Left renal cortex interstitium (tissue), 4 donors: ENCODE measurements around the gene MAS1L. TPM values are rescaled to one million over a fixed set of nuclear protein-coding genes. Genes with fewer than 3 reads are reported as not detected.

Source experiments
- DNase-seq, 4 donors: peaks; one replicate each; pipeline ENCODE4 v3.0.0-alpha.2; 2013; ENCODE audit warnings: low read depth in 4 of 4, low spot score in 2 of 4, missing footprints in 1 of 4
- polyA plus RNA-seq, 4 donors: library from polyadenylated mRNA; unstranded; fragments of 120-200 nt; gene quantifications; one replicate each; pipeline ENCODE4 v1.2.1, GENCODE V29; 2013; ENCODE audit not compliant: insufficient read length in 4 of 4

The MAS1L gene
- polyA plus RNA-seq, 4 donors, result not detected

- no peak for DNase-seq
These were observed 28.4 kb upstream of the MAS1L start for GRCh38 chr6:29516108-29516507.

- no peak for DNase-seq
These were observed 23.1 kb upstream of the MAS1L start for GRCh38 chr6:29510746-29511300.

GRCh38 chr6:29510202-29510601, 22.4 kb upstream of the MAS1L start:
- DNase-seq, result no peak

GRCh38 chr6:29509711-29510110, 22.0 kb upstream of the MAS1L start:
- DNase-seq, result no peak

- DNase-seq, result no peak
These were observed 21.5 kb upstream of the MAS1L start for GRCh38 chr6:29509239-29509638.

GRCh38 chr6:29507319-29507718, 19.6 kb upstream of the MAS1L start:
- no peak for DNase-seq

- DNase-seq, result no peak
These were observed 18.8 kb upstream of the MAS1L start for GRCh38 chr6:29506446-29507067.

GRCh38 chr6:29505808-29506207, 18.1 kb upstream of the MAS1L start:
- no peak for DNase-seq

GRCh38 chr6:29504961-29505360, 17.2 kb upstream of the MAS1L start:
- DNase-seq, result no peak

- DNase-seq, result no peak
These were observed 14.8 kb upstream of the MAS1L start for GRCh38 chr6:29502597-29502996.

- no peak for DNase-seq
These were observed 14.4 kb upstream of the MAS1L start for GRCh38 chr6:29502181-29502580.

GRCh38 chr6:29501106-29501505, 13.3 kb upstream of the MAS1L start:
- DNase-seq, result no peak

- no peak for DNase-seq
These were observed 12.8 kb upstream of the MAS1L start for GRCh38 chr6:29500594-29500993.

- no peak for DNase-seq
These were observed 11.9 kb upstream of the MAS1L start for GRCh38 chr6:29499704-29500103.

- no peak for DNase-seq
These were observed 9.2 kb upstream of the MAS1L start for GRCh38 chr6:29496961-29497360.

- DNase-seq, result no peak
These were observed 7.8 kb upstream of the MAS1L start for GRCh38 chr6:29495571-29495970.

GRCh38 chr6:29494131-29494530, 6.4 kb upstream of the MAS1L start:
- no peak for DNase-seq

GRCh38 chr6:29493261-29493660, 5.5 kb upstream of the MAS1L start:
- no peak for DNase-seq

- DNase-seq, result no peak
These were observed 3.8 kb upstream of the MAS1L start for GRCh38 chr6:29491574-29491973.

- no peak for DNase-seq
These were observed 2.8 kb upstream of the MAS1L start for GRCh38 chr6:29490552-29490951.

GRCh38 chr6:29490055-29490454, 2.3 kb upstream of the MAS1L start:
- DNase-seq, result no peak

- no peak for DNase-seq
These were observed 1.5 kb upstream of the MAS1L start for GRCh38 chr6:29489286-29489685.

- no peak for DNase-seq
These were observed 1.1 kb upstream of the MAS1L start for GRCh38 chr6:29488874-29489273.
